H1 (cell line): ENCODE measurements around the gene ATP7B. TPM values are rescaled to one million over a fixed set of nuclear protein-coding genes. Genes with fewer than 3 reads are reported as not detected.
A peak's percentile ranks its signal among the peaks of the same experiment; 100 is the strongest.

Source experiments
- ASH2L ChIP-seq: fragments of 200-600, 300-600 bp; sonication (generic); IDR thresholded peaks from one replicate; pipeline ENCODE4 v1.7.1; 2017; ENCODE audit warnings: low read length
- BRCA1 ChIP-seq: IDR thresholded peaks from 2 replicates; pipeline ENCODE4 v1.6.1; 2012; ENCODE audit warnings: low read depth, low read length, improper control_type of control experiment
- CBX8 ChIP-seq: fragments of 300-800, 300-1000 bp; sonication (generic); IDR thresholded peaks from 2 replicates; pipeline ENCODE4 v1.7.1; 2016; ENCODE audit warnings: low read depth, low read length, borderline replicate concordance
- CREB1 ChIP-seq: IDR thresholded peaks from 2 replicates; pipeline ENCODE4 v1.6.1; 2012; ENCODE audit warnings: inconsistent platforms
- CTBP2 ChIP-seq: IDR thresholded peaks from 2 replicates; pipeline ENCODE4 v1.7.0; 2011; ENCODE audit warnings: borderline replicate concordance, mild to moderate bottlenecking, moderate library complexity, mixed read lengths, low read length; ENCODE audit not compliant: insufficient read depth, insufficient read length
- GTF2F1 ChIP-seq: IDR thresholded peaks from 2 replicates; pipeline ENCODE4 v1.6.1; 2012; ENCODE audit warnings: low read depth, low read length, improper control_type of control experiment, borderline replicate concordance
- KDM1A ChIP-seq: fragments of 200-600, 300-600 bp; sonication (generic); IDR thresholded peaks from 2 replicates; pipeline ENCODE4 v1.7.1; 2016; ENCODE audit warnings: mild to moderate bottlenecking, low read length, borderline replicate concordance
- KDM5A ChIP-seq: fragments of 200-600 bp; IDR thresholded peaks from 2 replicates; pipeline ENCODE4 v1.7.1; 2012; ENCODE audit warnings: mild to moderate bottlenecking, low read length, inconsistent platforms, mixed read lengths
- POU5F1 ChIP-seq: IDR thresholded peaks from 2 replicates; pipeline ENCODE4 v1.6.1; 2011; ENCODE audit warnings: low read depth, mild to moderate bottlenecking, low read length, moderate library complexity
- TBP ChIP-seq: IDR thresholded peaks from 2 replicates; pipeline ENCODE4 v1.6.1; 2011; ENCODE audit warnings: low read depth, low read length, improper control_type of control experiment
- TEAD4 ChIP-seq: IDR thresholded peaks from 2 replicates; pipeline ENCODE4 v1.6.1; 2012; ENCODE audit warnings: low read depth, low read length, inconsistent platforms, mixed read lengths
- YY1 ChIP-seq: IDR thresholded peaks from 2 replicates; pipeline ENCODE4 v1.6.1; 2011; ENCODE audit warnings: low read depth, mild to moderate bottlenecking, low read length
- polyA plus RNA-seq, 7 experiments: library from polyadenylated mRNA; depleted of rRNA in 3 of 7; stranded (reverse) in 5 of 7; unstranded in 2 of 7; fragments of >200 nt in 5 of 7; fragments of 200-250 nt in 2 of 7; gene quantifications; 1 replicate in 5 of 7; 2 replicates in 1 of 7; 4 replicates in 1 of 7; pipeline versions ENCODE4 v1.2.1 to v1.2.3, GENCODE V29; 2011 to 2013; ENCODE audit warnings: missing spikeins in 2 of 7, mixed read lengths in 2 of 7
- total RNA-seq: library from RNA; stranded (reverse); fragmentation: NEBNext Ultra II Directional; extraction: Animal tissue kit (Norgen Biotek cat#: 25700); gene quantifications from 2 replicates; pipeline ENCODE4 v1.2.1, GENCODE V29; 2021
- TF ChIP-seq, protein P1 (sequence below): IDR thresholded peaks from 2 replicates; pipeline ENCODE4 v1.6.1; 2012; ENCODE audit warnings: inconsistent platforms
- TF ChIP-seq, protein P2 (sequence below): IDR thresholded peaks from 2 replicates; pipeline ENCODE4 v1.6.1; 2012; ENCODE audit warnings: inconsistent platforms

The ATP7B gene
- total and polyA plus RNA-seq, 2 of the 8 experiments (the other 6 are each of a cell fraction or from before 2014, with no cell fraction given) = 4.1 to 9.2 TPM

- TF ChIP-seq CTBP2 (no peak), ASH2L (no peak), CREB1 (peak; percentile 12; the same call in 1 of the 2 replicates), POU5F1 (no peak), TEAD4 (no peak), TBP (no peak), KDM1A (no peak), YY1 (no peak), GTF2F1 (no peak), BRCA1 (no peak), CBX8 (no peak), KDM5A (no peak)
- TF ChIP-seq, protein P1, sequence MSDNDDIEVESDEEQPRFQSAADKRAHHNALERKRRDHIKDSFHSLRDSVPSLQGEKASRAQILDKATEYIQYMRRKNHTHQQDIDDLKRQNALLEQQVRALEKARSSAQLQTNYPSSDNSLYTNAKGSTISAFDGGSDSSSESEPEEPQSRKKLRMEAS = peak; percentile 52; the same call in 1 of the 2 replicates
- TF ChIP-seq, protein P2, sequence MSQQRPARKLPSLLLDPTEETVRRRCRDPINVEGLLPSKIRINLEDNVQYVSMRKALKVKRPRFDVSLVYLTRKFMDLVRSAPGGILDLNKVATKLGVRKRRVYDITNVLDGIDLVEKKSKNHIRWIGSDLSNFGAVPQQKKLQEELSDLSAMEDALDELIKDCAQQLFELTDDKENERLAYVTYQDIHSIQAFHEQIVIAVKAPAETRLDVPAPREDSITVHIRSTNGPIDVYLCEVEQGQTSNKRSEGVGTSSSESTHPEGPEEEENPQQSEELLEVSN = peak; percentile 58
- TF ChIP-seq, all 59 proteins: peak for 6
These were observed at the start of gene ATP7B (continued) for GRCh38 chr13:52010890-52011631.
